H1 (cell line): ENCODE measurements around the gene SHROOM2. TPM values are rescaled to one million over a fixed set of nuclear protein-coding genes. Genes with fewer than 3 reads are reported as not detected.

ENCODE experiments used
- CHD2 ChIP-seq: IDR thresholded peaks from 2 replicates; pipeline ENCODE4 v1.6.1; 2012; ENCODE audit warnings: low read length, improper control_type of control experiment
- JUN ChIP-seq: IDR thresholded peaks from 2 replicates; pipeline ENCODE4 v1.6.1; 2011; ENCODE audit warnings: low read depth, mild to moderate bottlenecking, improper control_type of control experiment, low read length
- KDM5A ChIP-seq: fragments of 200-600 bp; IDR thresholded peaks from 2 replicates; pipeline ENCODE4 v1.7.1; 2012; ENCODE audit warnings: mild to moderate bottlenecking, low read length, inconsistent platforms, mixed read lengths
- POLR2A ChIP-seq, 2 experiments: IDR thresholded peaks; 1 replicate in 1 of 2; 2 replicates in 1 of 2; pipeline ENCODE4 v1.6.1; 2011; ENCODE audit warnings: low read depth in 2 of 2, low read length in 2 of 2, mild to moderate bottlenecking in 2 of 2; ENCODE audit errors: control extremely low read depth in 1 of 2
- polyA plus RNA-seq, 7 experiments: library from polyadenylated mRNA; depleted of rRNA in 3 of 7; stranded (reverse) in 5 of 7; unstranded in 2 of 7; fragments of >200 nt in 5 of 7; fragments of 200-250 nt in 2 of 7; gene quantifications; 1 replicate in 5 of 7; 2 replicates in 1 of 7; 4 replicates in 1 of 7; pipeline versions ENCODE4 v1.2.1 to v1.2.3, GENCODE V29; 2011 to 2013; ENCODE audit warnings: missing spikeins in 2 of 7, mixed read lengths in 2 of 7
- total RNA-seq: library from RNA; stranded (reverse); fragmentation: NEBNext Ultra II Directional; extraction: Animal tissue kit (Norgen Biotek cat#: 25700); gene quantifications from 2 replicates; pipeline ENCODE4 v1.2.1, GENCODE V29; 2021

The SHROOM2 gene
- total and polyA plus RNA-seq, 2 of the 8 experiments (the other 6 are each of a cell fraction or from before 2014, with no cell fraction given): 3.4 to 14.2 TPM

DNA sequence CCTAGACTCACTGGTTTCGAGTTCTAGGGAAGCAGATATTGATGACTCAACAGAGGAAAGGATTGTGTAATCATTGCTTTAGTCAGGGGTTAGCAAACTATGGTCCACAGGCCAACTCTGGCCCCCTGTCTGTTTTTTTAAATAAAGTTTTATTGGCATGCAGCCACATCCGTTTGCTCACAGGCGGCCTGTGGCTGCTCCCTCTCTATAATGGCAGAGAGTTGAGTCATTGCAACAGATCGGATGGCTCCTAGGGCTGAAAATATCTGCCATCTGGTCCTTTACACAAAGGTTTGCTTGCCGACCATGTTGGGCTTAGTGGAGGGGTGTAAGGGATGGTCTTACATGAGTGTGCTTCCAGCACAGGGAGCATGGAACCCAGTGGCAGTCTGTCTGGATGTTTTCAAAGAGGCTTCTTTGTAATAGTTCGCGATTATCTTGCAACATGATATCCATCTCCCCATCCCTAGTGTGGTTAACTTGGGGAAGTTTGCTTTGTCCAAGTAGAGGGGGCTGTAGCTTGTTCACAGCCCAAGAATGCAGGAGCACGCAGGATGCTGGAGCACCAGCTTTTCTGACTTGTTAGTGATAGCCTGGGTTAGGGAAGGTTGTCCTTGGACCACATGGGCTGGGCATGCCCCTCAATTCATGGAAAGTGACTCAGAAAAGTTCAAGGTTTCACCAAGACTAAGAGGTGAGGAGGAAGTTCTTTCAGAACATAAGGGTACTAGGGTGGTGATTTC is 121.6 kb downstream of the SHROOM2 start (continued):
- TF ChIP-seq KDM5A (no peak), POLR2A (IDR thresholded peaks at IDR 0.05; ENCODE audit: control extremely low read depth in 1 of 2, low read depth in 2 of 2, low read length in 2 of 2) (no peak), JUN (no peak), CHD2 (no peak)
